BJ (cell line): ENCODE results near the gene DPP10. TPM values are rescaled to one million over a fixed set of nuclear protein-coding genes. Genes with fewer than 3 reads are reported as not detected.

Experiments used
- CTCF ChIA-PET: fragments of 350-600 bp; formaldehyde crosslinking; extraction: SDS; loops from one replicate; lab custom pipeline; 2021; ENCODE audit warnings: antibody characterized with exemption, inconsistent platforms; lab: Yijun Ruan, JAX
- POLR2A ChIA-PET: fragments of 300-600 bp; sonication (Branson Sonifier 250); formaldehyde crosslinking; extraction: SDS; loops from one replicate; lab custom pipeline; 2021; ENCODE audit warnings: antibody characterized with exemption; lab: Charles Lee
- DNase-seq: peaks from one replicate; pipeline ENCODE4 v3.0.0-alpha.2; 2011; ENCODE audit warnings: low read depth
- H3K27me3 ChIP-seq: 2 replicates; pipeline ENCODE4 v1.6.0; 2011; ENCODE audit warnings: low read length; ENCODE audit not compliant: control insufficient read depth, insufficient read depth
- H3K36me3 ChIP-seq: 2 replicates; pipeline ENCODE4 v1.5.1; 2011; ENCODE audit warnings: low read length; ENCODE audit not compliant: control insufficient read depth, insufficient read depth
- H3K4me3 ChIP-seq: 2 replicates; pipeline ENCODE4 v1.5.1; 2011; ENCODE audit warnings: low read depth, mild to moderate bottlenecking, control low read depth, low read length
- CTCF ChIP-seq: IDR thresholded peaks from 2 replicates; pipeline ENCODE4 v1.5.1; 2011; ENCODE audit warnings: low read depth, mild to moderate bottlenecking, control low read depth, inconsistent platforms, low read length, moderate library complexity; ENCODE audit not compliant: insufficient read depth
- polyA plus RNA-seq: library from polyadenylated mRNA; depleted of rRNA; stranded (reverse); fragments of >200 nt; gene quantifications from 2 replicates; pipeline ENCODE4 v1.2.3, GENCODE V29; 2011

The DPP10 gene
- polyA plus RNA-seq, 1 experiment, result not detected

DNA sequence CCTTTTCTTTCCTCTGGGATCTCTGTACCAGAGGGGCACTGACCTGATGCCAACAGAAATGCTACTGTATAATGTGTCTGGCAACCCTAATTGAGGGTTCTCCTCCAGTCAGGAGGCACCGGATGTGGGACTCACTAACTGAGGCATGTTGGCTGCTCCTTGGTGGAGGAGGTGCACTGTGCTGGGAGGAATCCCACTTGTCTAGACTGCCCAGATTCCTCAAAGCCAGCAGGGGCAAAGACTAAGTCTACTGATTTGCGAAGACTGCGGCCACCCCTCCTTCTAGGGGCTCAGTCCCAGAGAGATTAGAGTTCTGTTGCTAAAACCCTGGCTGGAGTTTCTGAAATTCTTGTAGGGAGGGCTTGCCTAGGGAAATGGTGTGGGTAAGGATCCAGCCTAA is 1192.1 kb downstream of the DPP10 start:
- Histone ChIP-seq H3K27me3 (no peaks in the 10 kb centered on the region), H3K36me3 (no peaks in the 10 kb centered on the region), H3K4me3 (no peak overlapping the region)
- POLR2A ChIA-PET, result no interaction called here
- TF ChIP-seq CTCF, result no peak
- DNase-seq, result no peak
- CTCF ChIA-PET, result no interaction called here

GRCh38 chr2:115635430-115635829 is 1193.0 kb downstream of the DPP10 start:
- Histone ChIP-seq H3K36me3 (no peaks in the 10 kb centered on the region), H3K27me3 (no peaks in the 10 kb centered on the region), H3K4me3 (no peak overlapping the region)
- CTCF ChIA-PET, result no interaction called here
- no peak for TF ChIP-seq CTCF
- DNase-seq, result no peak
- POLR2A ChIA-PET, result no interaction called here

DNA sequence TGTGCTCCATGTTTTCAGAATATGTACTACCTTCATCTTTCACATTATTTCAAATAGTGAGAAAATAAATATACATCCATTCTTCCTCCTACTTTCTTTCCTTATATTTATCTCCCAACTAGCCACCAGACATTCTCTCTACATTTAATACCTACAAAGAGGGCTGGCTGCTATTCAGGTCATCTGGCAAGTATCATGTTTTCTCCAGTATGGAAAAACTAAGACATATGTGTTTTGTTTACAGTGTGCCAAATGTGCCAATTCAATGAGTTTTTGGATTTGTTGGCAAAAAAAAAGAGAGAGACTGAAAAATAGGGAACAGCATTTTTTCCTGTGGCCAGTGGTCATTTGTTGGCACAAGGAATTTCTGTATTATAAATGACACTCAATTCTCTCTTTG is 1207.3 kb downstream of the DPP10 start:
- POLR2A ChIA-PET, result no interaction called here
- no peak for TF ChIP-seq CTCF
- no peak for DNase-seq
- Histone ChIP-seq H3K4me3 (no peak overlapping the region), H3K36me3 (no peaks in the 10 kb centered on the region), H3K27me3 (no peaks in the 10 kb centered on the region)
- CTCF ChIA-PET, result interaction anchor here (0.7 kb wide), 1 partner anchor 8 kb away, joined by 4 read pairs; no protein-coding TSS in a partner anchor

DNA sequence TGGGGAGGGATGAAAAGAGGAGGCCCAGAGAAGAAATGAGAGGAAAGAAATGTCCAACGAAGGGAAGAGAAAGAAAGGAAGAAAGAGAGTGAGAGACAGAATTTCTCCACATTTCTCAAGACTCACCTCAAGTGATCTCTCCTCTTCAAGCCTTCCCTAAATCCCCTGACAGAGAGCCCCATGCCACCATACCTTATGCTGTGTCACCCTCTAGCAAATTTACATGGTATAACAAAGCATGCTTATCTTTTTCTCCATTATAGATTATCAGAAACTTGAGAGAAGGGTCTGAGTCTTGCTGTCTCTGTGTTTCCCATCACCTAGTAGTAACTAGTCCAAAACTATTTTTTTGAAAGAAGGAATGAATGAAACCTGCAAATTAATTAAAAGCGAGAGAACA is 1208.4 kb downstream of the DPP10 start:
- Histone ChIP-seq H3K4me3 (no peak overlapping the region), H3K27me3 (no peaks in the 10 kb centered on the region), H3K36me3 (no peaks in the 10 kb centered on the region)
- CTCF ChIA-PET, result no interaction called here
- POLR2A ChIA-PET, result no interaction called here
- TF ChIP-seq CTCF, result no peak
- DNase-seq, result no peak

DNA sequence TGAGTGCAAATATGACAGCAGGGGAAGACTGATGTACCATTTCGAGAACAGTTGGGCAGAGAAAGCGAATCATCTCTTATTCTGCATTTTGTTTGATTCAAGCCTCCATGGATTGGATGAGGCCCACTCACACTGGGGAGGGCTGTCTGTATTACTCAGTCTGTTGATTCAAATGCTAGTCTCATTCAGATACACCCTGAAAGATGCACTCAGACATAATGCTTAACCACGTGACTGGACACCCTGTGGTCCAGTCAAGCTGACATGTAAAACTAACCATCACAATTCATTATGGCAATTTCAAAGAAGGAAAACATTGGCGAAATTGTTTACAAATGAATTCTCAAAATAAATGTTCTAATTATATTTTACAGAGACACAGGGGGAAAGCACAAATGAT is 1210.2 kb downstream of the DPP10 start:
- H3K27me3 ChIP-seq, result no peaks in the 10 kb centered on the region
- H3K36me3 ChIP-seq, result no peaks in the 10 kb centered on the region
- POLR2A ChIA-PET, result no interaction called here
- no peak overlapping the region for H3K4me3 ChIP-seq
- CTCF ChIA-PET, result no interaction called here
- no peak for DNase-seq
- TF ChIP-seq CTCF, result no peak
